Small intestine (tissue), 7 donors: ENCODE measurements around the gene EXOC3L2. TPM values are rescaled to one million over a fixed set of nuclear protein-coding genes. Genes with fewer than 3 reads are reported as not detected.

Source experiments
- DNase-seq, 2 donors: peaks; one replicate each; pipeline versions ENCODE4 v3.0.0 to v3.0.0-alpha.2; 2013
- FAIRE-seq: peaks from 2 replicates; lab custom pipeline; 2012; peaks lifted over from hg19 to GRCh38; lab: Jason Lieb, UNC
- H3K27ac ChIP-seq, 3 donors: one replicate each; pipeline ENCODE4 v1.5.1; 2013; ENCODE audit warnings: low read length in 2 of 3, mild to moderate bottlenecking in 2 of 3, control low read depth in 1 of 3, inconsistent platforms in 1 of 3, low read depth in 1 of 3, moderate library complexity in 1 of 3
- H3K27me3 ChIP-seq, 3 donors: one replicate each; pipeline ENCODE4 v1.6.1; 2013; ENCODE audit warnings: low read length in 3 of 3, inconsistent platforms in 1 of 3; ENCODE audit not compliant: control insufficient read depth in 3 of 3, insufficient read depth in 3 of 3
- H3K36me3 ChIP-seq, 3 donors: one replicate each; pipeline ENCODE4 v1.6.1; 2013; ENCODE audit warnings: low read length in 3 of 3, inconsistent platforms in 1 of 3, low read depth in 1 of 3, mild to moderate bottlenecking in 1 of 3, moderate library complexity in 1 of 3; ENCODE audit not compliant: control insufficient read depth in 3 of 3, insufficient read depth in 2 of 3
- H3K4me1 ChIP-seq, 3 donors: one replicate each; pipeline ENCODE4 v1.6.1; 2013; ENCODE audit warnings: low read length in 2 of 3, inconsistent platforms in 1 of 3, low read depth in 1 of 3, mild to moderate bottlenecking in 1 of 3, moderate library complexity in 1 of 3; ENCODE audit not compliant: control insufficient read depth in 3 of 3, insufficient read depth in 2 of 3
- H3K4me3 ChIP-seq, 3 donors: one replicate each; pipeline ENCODE4 v1.5.1; 2013; ENCODE audit warnings: low read length in 3 of 3, control low read depth in 1 of 3, inconsistent platforms in 1 of 3, low read depth in 1 of 3, mild to moderate bottlenecking in 1 of 3, moderate library complexity in 1 of 3
- H3K9me3 ChIP-seq, 2 donors: one replicate each; pipeline ENCODE4 v1.6.1; 2013; ENCODE audit warnings: low read depth in 1 of 2, low read length in 1 of 2; ENCODE audit not compliant: control insufficient read depth in 2 of 2, insufficient read depth in 1 of 2
- WGBS, 3 donors: extraction: QIAGEN DNeasy Blood & Tissue Kit; methylation state at CpG; one replicate each; pipeline ENCODE4 v1.1.7; 2013; 5-methylcytosine and 5-hydroxymethylcytosine counted together
- polyA plus RNA-seq, 4 donors: library from polyadenylated mRNA; stranded (reverse) in 3 of 4; unstranded in 1 of 4; fragments of 200-250 nt in 3 of 4; fragments of 120-200 nt in 1 of 4; gene quantifications; one replicate each; pipeline versions ENCODE4 v1.2.1 to v1.2.3, GENCODE V29; 2013
- donor health status: healthy with polysubstance abuse.
- donor health status: control.
- donor health status: control.
- donor health status: Bipolar disorder and iron deficiency.
- donor health status: healthy.

Gene EXOC3L2
- polyA plus RNA-seq, 4 donors = 0.22 to 2.7 (median 2.1) TPM

GRCh38 chr19:45215391-45216191 lies 29.6 kb downstream of the EXOC3L2 start:
- Histone ChIP-seq H3K27ac (no peak overlapping the region), H3K36me3 (peaks cover 0 to 2% (median 0%) of the 10 kb centered on the region in 3 donors), H3K4me3 (no peak overlapping the region), H3K9me3 (no peaks in the 10 kb centered on the region), H3K4me1 (no peaks in the 10 kb centered on the region), H3K27me3 (peaks cover 6 to 55% (median 8%) of the 10 kb centered on the region in 3 donors)
- DNase-seq (peak in 1 of 2 donors; percentile 15), FAIRE-seq (no peak)
- WGBS, 3 donors = 5 to 12% (median 7%) methylated on average over 28 to 35 of the region's 35 CpGs

GRCh38 chr19:45213031-45213430 lies 32.2 kb downstream of the EXOC3L2 start:
- Histone ChIP-seq H3K4me3 (no peak overlapping the region), H3K27ac (no peak overlapping the region), H3K9me3 (no peaks in the 10 kb centered on the region), H3K36me3 (peaks cover 0 to 2% (median 0%) of the 10 kb centered on the region in 3 donors), H3K27me3 (peaks cover 4 to 43% (median 6%) of the 10 kb centered on the region in 3 donors), H3K4me1 (no peaks in the 10 kb centered on the region)
- no peak for FAIRE-seq
- DNase-seq = no peak
- WGBS, 3 donors = 81 to 85% (median 84%) methylated on average over 21 to 23 of the region's 23 CpGs

DNA sequence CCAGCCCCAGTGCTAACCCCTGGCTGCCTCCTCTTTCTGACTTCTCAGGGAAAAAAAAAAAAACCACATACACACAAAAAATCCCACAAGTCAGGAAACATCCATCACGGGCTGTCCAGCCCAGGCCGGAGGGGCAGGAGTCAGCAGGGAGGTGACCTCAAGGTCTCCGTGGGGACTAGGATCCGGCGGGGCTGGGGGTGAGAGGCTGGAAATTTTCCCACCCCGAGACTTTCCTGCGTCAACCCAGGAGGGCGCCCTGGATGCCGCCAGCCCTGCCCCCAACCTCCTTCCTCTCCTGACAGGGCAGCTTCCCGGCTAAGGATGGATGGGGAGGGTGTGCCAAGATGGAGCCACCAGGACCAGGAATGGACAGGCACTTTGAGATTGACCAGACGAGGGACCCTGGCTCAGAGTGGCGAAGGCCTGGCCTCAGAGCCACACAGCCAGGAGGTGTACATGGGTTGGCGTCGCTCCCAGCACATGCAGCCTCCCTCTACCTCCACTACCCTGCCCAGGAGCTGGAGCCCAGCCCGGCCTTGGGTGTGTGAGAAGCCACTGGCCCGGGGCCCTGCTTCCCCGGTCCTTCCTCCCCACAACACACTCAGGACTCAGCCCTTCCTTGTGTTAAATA lies 33.3 kb downstream of the EXOC3L2 start:
- H3K9me3 ChIP-seq = no peaks in the 10 kb centered on the region
- 26 to 30% (median 28%) methylated on average over 17 of the region's 17 CpGs for WGBS, 3 donors
- H3K4me3 ChIP-seq = no peak overlapping the region
- peaks cover 0 to 32% (median 4%) of the 10 kb centered on the region in 3 donors for H3K27me3 ChIP-seq
- FAIRE-seq (no peak), DNase-seq (no peak)
- H3K36me3 ChIP-seq = peaks cover 0 to 2% (median 0%) of the 10 kb centered on the region in 3 donors
- H3K4me1 ChIP-seq = no peaks in the 10 kb centered on the region
- H3K27ac ChIP-seq = peak overlapping the region in 1 of 3 donors; percentile 53

GRCh38 chr19:45206328-45206727 lies 38.9 kb downstream of the EXOC3L2 start:
- no peaks in the 10 kb centered on the region for H3K9me3 ChIP-seq
- no peaks in the 10 kb centered on the region for H3K36me3 ChIP-seq
- no peak for FAIRE-seq
- DNase-seq = no peak
- no peak overlapping the region for H3K4me3 ChIP-seq
- WGBS, 3 donors = 85 to 93% (median 88%) methylated on average over 3 of the region's 3 CpGs
- no peaks in the 10 kb centered on the region for H3K4me1 ChIP-seq
- no peak overlapping the region for H3K27ac ChIP-seq
- H3K27me3 ChIP-seq = no peaks in the 10 kb centered on the region

DNA sequence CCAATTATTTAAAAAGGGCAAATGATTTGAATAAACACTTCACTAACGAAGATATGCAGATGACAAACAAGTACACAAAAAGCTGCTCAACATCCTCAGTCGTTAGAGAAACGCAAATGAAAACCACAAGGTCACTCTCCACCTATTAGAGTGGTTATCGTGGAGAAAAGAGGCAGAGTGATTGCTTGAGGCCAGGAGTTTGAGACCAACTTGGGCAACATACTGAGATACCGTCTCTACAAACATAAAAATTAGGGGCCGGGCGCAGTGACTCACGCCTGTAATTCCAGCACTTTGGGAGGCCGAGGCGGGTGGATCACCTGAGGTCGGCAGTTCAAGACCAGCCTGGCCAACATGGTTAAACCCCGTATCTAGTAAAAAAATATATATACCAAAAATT lies 39.4 kb downstream of the EXOC3L2 start:
- no peaks in the 10 kb centered on the region for H3K27me3 ChIP-seq
- H3K36me3 ChIP-seq = no peaks in the 10 kb centered on the region
- H3K9me3 ChIP-seq = no peaks in the 10 kb centered on the region
- WGBS, 3 donors = 84 to 88% (median 87%) methylated on average over 12 of the region's 12 CpGs
- DNase-seq (no peak), FAIRE-seq (no peak)
- H3K4me1 ChIP-seq = no peaks in the 10 kb centered on the region
- no peak overlapping the region for H3K27ac ChIP-seq
- no peak overlapping the region for H3K4me3 ChIP-seq

GRCh38 chr19:45202637-45203036 lies 42.6 kb downstream of the EXOC3L2 start:
- Histone ChIP-seq H3K4me1 (no peaks in the 10 kb centered on the region), H3K36me3 (no peaks in the 10 kb centered on the region), H3K9me3 (no peaks in the 10 kb centered on the region), H3K27ac (no peak overlapping the region), H3K4me3 (no peak overlapping the region), H3K27me3 (no peaks in the 10 kb centered on the region)
- DNase-seq (no peak), FAIRE-seq (no peak)
- WGBS, 3 donors = 81 to 93% (median 86%) methylated on average over 6 of the region's 6 CpGs

- Histone ChIP-seq H3K9me3 (no peaks in the 10 kb centered on the region), H3K36me3 (no peaks in the 10 kb centered on the region), H3K4me1 (no peaks in the 10 kb centered on the region), H3K27ac (no peak overlapping the region), H3K27me3 (no peaks in the 10 kb centered on the region), H3K4me3 (no peak overlapping the region)
- WGBS, 3 donors = 66 to 89% (median 88%) methylated on average over 4 of the region's 4 CpGs
- DNase-seq (no peak), FAIRE-seq (no peak)
Observed at GRCh38 chr19:45200568-45200967, 44.6 kb downstream of the EXOC3L2 start.

- DNase-seq = no peak
- FAIRE-seq = no peak
- Histone ChIP-seq H3K36me3 (peaks cover 0 to 4% (median 0%) of the 10 kb centered on the region in 3 donors), H3K27ac (no peak overlapping the region), H3K27me3 (no peaks in the 10 kb centered on the region), H3K4me1 (no peaks in the 10 kb centered on the region), H3K9me3 (no peaks in the 10 kb centered on the region), H3K4me3 (no peak overlapping the region)
- 76 to 87% (median 85%) methylated on average over 6 of the region's 6 CpGs for WGBS, 3 donors
Observed at GRCh38 chr19:45195764-45196163, 49.4 kb downstream of the EXOC3L2 start.
